OCI-LY3 (cell line): Measurements from ENCODE around the gene LPCAT3.

Experiments
- H2AFZ ChIP-seq: fragments of 200-600, 300-600 bp; shearing (Covaris generic); 2 replicates; pipeline ENCODE4 v1.6.0; 2014; ENCODE audit warnings: antibody characterized with exemption, low read depth, low read length
- H3K27ac ChIP-seq: fragments of 200-600, 300-600 bp; sonication (generic); 2 replicates; pipeline ENCODE4 v1.5.1; 2014; ENCODE audit warnings: mild to moderate bottlenecking, low read length, moderate library complexity, mixed read lengths
- H3K27me3 ChIP-seq: fragments of 200-600, 300-600 bp; sonication (generic); 2 replicates; pipeline ENCODE4 v1.6.1; 2014; ENCODE audit warnings: low read depth, low read length, mixed read lengths
- H3K36me3 ChIP-seq: fragments of 200-600, 300-600 bp; sonication (generic); replicated peaks from 2 replicates; pipeline ENCODE3; 2014; ENCODE audit warnings: low read depth, low read length, mixed read lengths
- H3K4me1 ChIP-seq: fragments of 300-600, 200-600 bp; sonication (generic); 2 replicates; pipeline ENCODE4 v1.6.1; 2014; ENCODE audit warnings: low read length, mixed read lengths
- H3K4me2 ChIP-seq: fragments of 200-600, 300-600 bp; sonication (generic); 2 replicates; pipeline ENCODE4 v1.6.1; 2014; ENCODE audit warnings: low read length, mixed read lengths
- H3K4me3 ChIP-seq: fragments of 300-600, 200-600 bp; sonication (generic); 2 replicates; pipeline ENCODE4 v1.5.1; 2014; ENCODE audit warnings: antibody characterized with exemption, mild to moderate bottlenecking, low read length, moderate library complexity
- H3K79me2 ChIP-seq: fragments of 300-600, 200-600 bp; shearing (Covaris generic); 2 replicates; pipeline ENCODE4 v1.6.1; 2014; ENCODE audit warnings: mild to moderate bottlenecking, low read length, mixed read lengths
- H3K9ac ChIP-seq: fragments of 300-600, 200-600 bp; shearing (Covaris generic); 2 replicates; pipeline ENCODE4 v1.6.0; 2014; ENCODE audit warnings: mild to moderate bottlenecking, low read length, moderate library complexity
- H3K9me3 ChIP-seq: fragments of 200-600, 300-600 bp; shearing (Covaris generic); 2 replicates; pipeline ENCODE4 v1.6.1; 2014; ENCODE audit warnings: low read length, mixed read lengths; ENCODE audit not compliant: insufficient read depth
- H4K20me1 ChIP-seq: fragments of 200-600, 300-600 bp; sonication (generic); 2 replicates; pipeline ENCODE4 v1.6.1; 2016; ENCODE audit warnings: low read length, mixed read lengths; ENCODE audit not compliant: insufficient read depth
- EZH2phosphoT487 ChIP-seq: fragments of 200-600 bp; shearing (Covaris generic); IDR thresholded peaks from 2 replicates; pipeline ENCODE4 v1.6.1; 2018; ENCODE audit warnings: antibody characterized with exemption, mixed run types, low read depth
- TF ChIP-seq, protein P1 (sequence below): fragments of 200-600, 300-600 bp; sonication (generic); IDR thresholded peaks from 2 replicates; pipeline ENCODE4 v1.5.1; 2014; ENCODE audit warnings: antibody characterized with exemption, low read length, low read depth

LPCAT3 gene

DNA sequence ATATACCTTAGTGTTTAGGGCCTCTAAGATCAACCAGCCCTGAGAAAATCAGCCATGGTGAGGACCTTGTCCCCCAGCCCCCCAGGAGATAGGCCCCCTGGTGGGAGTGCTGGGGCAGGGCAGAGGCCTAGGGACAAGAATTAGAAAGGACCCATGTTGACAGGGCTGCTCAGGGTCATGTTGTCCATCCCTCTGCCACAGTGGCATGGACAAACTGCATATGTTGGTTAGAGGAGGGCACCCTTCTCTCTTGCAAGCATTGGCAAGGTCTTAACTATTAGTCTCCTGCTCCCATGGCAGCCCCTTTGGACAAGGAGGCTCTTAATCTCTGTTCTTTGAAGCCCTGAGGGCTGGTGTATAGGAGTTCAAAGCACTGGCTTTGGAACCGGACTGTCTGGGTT is 67.9 kb downstream of the LPCAT3 start:
- Histone ChIP-seq H3K4me2 (peak overlapping the region; percentile 94), H3K36me3 (peaks cover 3% of the 10 kb centered on the region), H3K27ac (peak overlapping the region; percentile 59), H3K9ac (peak overlapping the region; percentile 87), H3K4me3 (peak overlapping the region; percentile 84), H3K27me3 (no peaks in the 10 kb centered on the region), H2AFZ (peak overlapping the region; percentile 48; the same call in 1 of the 2 replicates), H3K9me3 (no peaks in the 10 kb centered on the region), H4K20me1 (peaks cover 4% of the 10 kb centered on the region; the same call in 1 of the 2 replicates), H3K4me1 (peaks cover 60% of the 10 kb centered on the region), H3K79me2 (peaks cover 14% of the 10 kb centered on the region)
- TF ChIP-seq EZH2phosphoT487 = no peak
- TF ChIP-seq, protein P1, sequence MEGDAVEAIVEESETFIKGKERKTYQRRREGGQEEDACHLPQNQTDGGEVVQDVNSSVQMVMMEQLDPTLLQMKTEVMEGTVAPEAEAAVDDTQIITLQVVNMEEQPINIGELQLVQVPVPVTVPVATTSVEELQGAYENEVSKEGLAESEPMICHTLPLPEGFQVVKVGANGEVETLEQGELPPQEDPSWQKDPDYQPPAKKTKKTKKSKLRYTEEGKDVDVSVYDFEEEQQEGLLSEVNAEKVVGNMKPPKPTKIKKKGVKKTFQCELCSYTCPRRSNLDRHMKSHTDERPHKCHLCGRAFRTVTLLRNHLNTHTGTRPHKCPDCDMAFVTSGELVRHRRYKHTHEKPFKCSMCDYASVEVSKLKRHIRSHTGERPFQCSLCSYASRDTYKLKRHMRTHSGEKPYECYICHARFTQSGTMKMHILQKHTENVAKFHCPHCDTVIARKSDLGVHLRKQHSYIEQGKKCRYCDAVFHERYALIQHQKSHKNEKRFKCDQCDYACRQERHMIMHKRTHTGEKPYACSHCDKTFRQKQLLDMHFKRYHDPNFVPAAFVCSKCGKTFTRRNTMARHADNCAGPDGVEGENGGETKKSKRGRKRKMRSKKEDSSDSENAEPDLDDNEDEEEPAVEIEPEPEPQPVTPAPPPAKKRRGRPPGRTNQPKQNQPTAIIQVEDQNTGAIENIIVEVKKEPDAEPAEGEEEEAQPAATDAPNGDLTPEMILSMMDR = peak; percentile 44

DNA sequence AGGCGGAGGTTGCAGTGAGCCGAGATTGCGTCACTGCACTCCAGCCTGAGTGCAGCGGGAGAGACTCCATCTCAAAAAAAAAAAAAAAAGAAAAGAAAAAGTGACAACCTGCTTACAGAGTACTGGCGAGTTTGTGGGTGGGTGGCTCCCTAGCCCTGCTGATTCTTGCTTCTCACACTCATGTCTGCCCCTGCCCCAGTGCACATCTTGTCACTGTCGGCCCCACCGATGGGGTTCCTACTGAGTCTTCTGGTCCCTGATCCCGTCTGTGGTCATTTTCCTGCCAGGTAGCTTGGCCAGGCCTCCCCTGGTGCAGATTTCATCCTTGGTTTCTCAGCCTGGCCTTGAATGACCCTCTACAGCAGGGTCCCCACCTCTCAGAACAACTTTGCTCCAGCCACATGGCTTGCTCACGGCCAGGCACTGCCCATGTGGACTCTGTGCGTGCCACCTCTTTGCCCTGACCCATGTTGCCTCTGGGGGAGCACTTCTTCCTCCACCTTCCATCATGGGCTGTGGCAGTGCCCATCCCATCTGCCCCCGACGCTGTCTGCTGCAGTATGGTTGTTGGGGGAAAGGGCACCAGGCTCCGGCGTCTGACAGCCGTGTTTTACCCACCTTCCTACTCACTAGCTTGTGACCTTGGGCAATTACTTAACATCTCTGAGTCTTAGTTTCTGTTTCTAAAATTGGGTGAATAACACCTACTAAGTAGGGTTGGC is 69.2 kb downstream of the LPCAT3 start:
- peaks cover under 1% of the 10 kb centered on the region; the same call in 1 of the 2 replicates for H4K20me1 ChIP-seq
- H3K27ac ChIP-seq = no peak overlapping the region
- H3K79me2 ChIP-seq = peaks cover 14% of the 10 kb centered on the region
- H3K27me3 ChIP-seq = no peaks in the 10 kb centered on the region
- TF ChIP-seq EZH2phosphoT487 = no peak
- TF ChIP-seq, protein P1 = no peak; the same call in 1 of the 2 replicates
- H3K9ac ChIP-seq = no peak overlapping the region
- H3K4me1 ChIP-seq = peaks cover 63% of the 10 kb centered on the region
- no peaks in the 10 kb centered on the region for H3K9me3 ChIP-seq
- no peaks in the 10 kb centered on the region for H3K36me3 ChIP-seq
- no peak overlapping the region for H2AFZ ChIP-seq
- H3K4me2 ChIP-seq = 0 out of 2 replicates have a peak overlapping the region, but pooled peaks have one; percentile 19
- no peak overlapping the region for H3K4me3 ChIP-seq

DNA sequence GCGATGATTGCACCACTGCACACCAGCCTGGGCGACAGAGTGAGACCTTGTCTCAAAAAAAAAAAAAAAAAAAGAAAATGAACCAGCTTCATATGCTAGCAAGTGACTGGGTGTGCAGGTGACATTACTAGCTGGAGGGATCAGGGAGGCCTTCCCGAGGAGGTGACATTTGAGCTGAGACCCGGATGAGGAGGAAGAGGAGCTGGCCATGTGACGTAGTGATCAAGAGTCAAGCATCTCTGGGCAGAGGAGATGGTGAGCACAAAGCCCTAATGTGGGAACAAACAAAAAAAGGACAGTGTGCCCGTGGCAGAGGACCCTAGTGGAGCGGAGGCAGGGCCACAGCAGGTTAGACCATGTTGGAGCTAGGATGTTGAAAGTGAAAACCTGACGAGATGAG is 70.7 kb downstream of the LPCAT3 start:
- Histone ChIP-seq H3K4me3 (no peak overlapping the region), H3K36me3 (no peaks in the 10 kb centered on the region), H3K27me3 (no peaks in the 10 kb centered on the region), H3K9me3 (no peaks in the 10 kb centered on the region), H3K4me2 (no peak overlapping the region), H3K4me1 (peaks cover 55% of the 10 kb centered on the region), H2AFZ (no peak overlapping the region), H3K9ac (no peak overlapping the region), H3K27ac (no peak overlapping the region), H4K20me1 (no peaks in the 10 kb centered on the region), H3K79me2 (peaks cover 14% of the 10 kb centered on the region)
- no peak for TF ChIP-seq EZH2phosphoT487
- TF ChIP-seq, protein P1 = no peak

DNA sequence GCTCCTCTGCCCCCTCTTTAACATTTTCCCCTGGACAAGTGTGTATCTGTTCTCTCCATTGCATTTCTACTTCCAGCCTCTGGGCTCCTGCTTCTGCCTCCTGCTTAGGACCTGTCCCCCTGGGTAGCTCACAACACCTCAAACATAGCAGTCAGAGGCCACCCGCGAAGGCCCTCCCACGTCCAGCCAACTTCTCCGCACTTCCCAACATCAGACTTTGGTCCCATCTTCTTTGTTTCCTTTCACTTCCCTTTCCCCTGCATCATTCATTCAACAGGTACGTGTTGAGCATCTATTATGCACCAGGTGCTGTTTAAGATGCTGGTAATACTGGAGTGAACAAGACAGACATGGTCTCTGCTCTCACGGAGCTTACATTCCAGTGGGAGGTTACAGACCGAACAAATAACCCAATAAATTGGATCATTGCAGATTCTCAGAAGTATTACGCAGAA is 71.3 kb downstream of the LPCAT3 start:
- Histone ChIP-seq H3K27ac (peak overlapping the region; percentile 85), H3K36me3 (no peaks in the 10 kb centered on the region), H2AFZ (peak overlapping the region; percentile 8), H3K9ac (peak overlapping the region; percentile 70), H3K4me3 (peak overlapping the region; percentile 82), H4K20me1 (no peaks in the 10 kb centered on the region), H3K79me2 (peaks cover 8% of the 10 kb centered on the region), H3K4me2 (peak overlapping the region; percentile 93), H3K27me3 (no peaks in the 10 kb centered on the region), H3K9me3 (no peaks in the 10 kb centered on the region), H3K4me1 (peaks cover 48% of the 10 kb centered on the region)
- TF ChIP-seq, protein P1 = no peak
- TF ChIP-seq EZH2phosphoT487 = no peak
